HG03196 (cell line): ENCODE results near the gene SMC4.

ENCODE experiments used
- ATAC-seq: cut with Tn5 transposase; IDR thresholded peaks from one replicate; pipeline ENCODE4 v1.9.1; 2021; ENCODE audit not compliant: unreplicated experiment

Gene SMC4

DNA sequence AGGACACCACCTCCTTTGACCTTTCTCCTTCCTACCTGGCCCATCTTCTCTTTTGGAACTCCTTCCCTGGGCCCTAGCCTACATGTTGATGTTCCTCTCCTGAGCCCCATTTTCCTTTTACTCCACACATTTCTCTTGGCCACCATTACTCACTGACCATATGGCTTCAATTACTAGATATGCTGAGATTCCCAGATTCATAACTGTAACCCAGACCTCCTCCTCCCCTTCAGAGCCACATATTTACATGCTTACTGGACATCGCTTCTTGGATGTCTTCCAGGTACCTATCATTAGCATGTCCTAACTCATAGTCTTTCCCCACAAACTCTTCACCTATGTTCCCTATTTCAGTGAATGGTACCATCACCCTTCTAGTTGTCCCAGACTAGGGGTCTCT is 74.5 kb downstream of the SMC4 start:
- ATAC-seq, result no peak

DNA sequence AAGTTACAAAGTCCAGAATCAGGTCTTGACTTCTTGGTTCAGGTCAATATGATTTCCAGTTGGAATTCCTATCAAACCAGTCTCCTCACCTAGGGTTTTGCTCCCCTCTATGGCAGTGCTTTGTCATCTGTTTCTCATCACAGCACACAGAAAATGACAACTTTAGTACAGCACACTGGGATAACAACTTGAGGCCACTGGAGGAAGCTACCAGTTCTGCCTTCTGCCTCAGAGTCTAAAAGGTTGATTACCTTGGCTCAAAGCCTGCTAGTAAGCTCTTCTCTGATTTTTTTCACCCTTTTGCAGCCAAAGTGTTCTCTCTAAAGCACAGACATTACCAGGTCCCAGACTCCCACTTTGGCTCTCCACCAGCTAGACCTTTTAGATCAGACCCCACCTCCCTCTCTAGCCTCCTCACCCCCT is 75.0 kb downstream of the SMC4 start:
- ATAC-seq, result no peak

DNA sequence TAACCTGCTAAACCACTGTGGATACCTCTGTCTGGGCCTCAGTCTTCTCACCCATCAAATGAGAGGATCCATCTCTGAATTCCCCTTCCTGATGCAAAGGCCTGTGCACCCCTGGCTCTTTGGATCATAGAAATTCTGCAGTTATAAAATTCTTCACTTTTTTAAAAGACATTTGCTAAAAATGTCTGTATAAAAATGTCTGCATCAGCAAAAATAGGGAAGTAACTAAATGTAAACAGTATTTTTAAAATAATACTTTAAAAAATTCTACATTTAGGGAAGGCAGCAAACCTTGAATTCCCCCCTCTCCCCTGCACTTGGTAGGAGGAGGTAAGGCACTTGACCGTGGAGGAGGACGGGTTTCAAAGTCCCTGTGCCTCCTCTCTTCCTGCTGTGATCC is 75.7 kb downstream of the SMC4 start:
- no peak for ATAC-seq

DNA sequence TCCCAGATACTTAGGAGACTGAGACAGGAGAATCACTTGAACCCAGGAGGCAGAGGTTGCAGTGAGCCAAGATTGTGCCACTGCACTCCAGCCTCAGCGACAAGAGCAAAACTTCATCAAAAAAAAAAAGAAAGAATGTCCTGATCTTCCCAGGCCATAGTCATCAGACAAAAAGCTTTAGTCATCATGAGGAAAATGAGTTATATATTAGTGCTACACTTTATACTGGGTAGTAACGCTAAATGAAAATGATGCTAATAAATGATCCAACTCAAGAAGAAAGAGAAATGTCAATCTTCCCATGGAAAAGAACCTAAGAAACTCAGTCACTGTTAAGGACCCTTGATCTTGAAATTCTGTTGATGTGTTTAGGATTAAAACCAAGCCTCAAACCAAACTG is 76.4 kb downstream of the SMC4 start:
- ATAC-seq, result no peak

DNA sequence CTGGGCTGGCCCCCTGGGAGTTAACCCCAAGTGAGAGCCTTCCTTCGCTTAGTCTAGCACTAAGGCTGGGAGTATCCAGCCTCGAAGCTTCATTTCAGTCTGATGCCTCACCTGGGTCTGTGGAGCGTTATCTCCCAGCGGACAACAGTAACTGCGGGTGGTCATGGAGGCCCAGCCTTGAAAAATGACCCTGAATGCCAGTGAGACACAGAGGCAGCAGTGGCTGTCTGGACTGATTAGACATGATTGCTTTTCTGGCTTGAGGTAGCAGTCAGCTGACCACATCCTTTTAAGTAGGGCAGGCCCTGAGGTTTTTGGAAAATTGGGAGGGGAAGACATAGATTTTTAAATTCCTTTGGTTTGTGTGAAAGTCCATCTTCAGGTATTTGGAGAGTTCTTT is 78.3 kb downstream of the SMC4 start:
- ATAC-seq, result no peak

DNA sequence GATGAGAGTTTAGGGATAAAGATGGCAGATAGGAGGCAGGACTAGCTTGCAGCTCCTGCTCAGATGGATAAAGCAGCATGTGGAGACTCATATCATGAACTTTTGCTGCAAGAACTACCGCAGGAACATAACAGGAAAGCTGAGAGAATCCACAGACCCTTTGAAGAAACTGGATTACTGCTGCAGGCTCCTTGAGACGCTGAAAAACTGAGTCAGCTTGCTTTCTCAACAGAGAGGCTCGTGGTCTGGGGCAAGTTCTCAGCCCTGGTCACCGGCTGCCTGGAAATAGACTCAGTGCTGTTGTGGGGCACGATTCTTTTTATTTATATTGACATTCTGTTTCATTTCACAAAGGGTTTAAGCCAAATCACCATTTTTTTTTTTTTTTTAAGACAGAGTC is 78.9 kb downstream of the SMC4 start:
- no peak for ATAC-seq

DNA sequence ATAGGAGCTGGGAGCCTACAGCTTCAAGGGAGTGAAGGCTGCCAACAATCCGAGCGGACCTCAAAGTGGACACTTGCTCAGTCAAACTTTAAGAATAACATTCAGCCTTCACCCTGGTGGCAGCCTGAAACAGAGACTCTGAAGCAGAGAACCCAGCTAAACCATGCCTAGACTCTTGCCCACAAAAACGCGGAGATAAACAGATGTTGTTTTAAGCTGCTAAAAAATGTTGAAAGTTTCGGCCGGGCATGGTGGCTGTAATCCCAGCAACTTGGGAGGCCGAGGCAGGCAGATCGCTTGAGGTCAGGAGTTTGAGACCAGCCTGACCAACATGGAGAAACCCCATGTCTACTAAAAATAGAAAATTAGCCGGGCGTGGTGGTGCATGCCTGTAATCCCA is 79.9 kb downstream of the SMC4 start:
- ATAC-seq, result no peak

DNA sequence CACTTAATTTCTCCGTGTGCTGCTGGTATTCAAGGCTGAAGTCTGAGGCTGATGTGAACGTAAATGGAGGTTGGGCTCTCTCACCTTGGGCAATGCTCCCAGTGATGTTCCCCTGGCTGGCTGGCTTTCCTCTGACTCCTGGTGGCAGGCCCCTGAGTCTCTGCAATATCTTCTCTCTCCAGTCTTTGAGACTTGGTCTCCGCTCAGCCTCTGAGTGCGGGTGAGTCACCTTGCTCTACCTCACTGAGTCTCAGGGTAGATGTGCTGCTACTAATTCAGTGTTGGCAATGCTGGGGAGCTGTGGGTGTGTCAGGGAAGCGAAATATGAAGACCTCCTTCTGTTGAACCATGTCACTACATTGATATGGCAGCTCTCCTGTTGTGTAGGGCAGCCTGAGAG is 81.5 kb downstream of the SMC4 start:
- ATAC-seq, result no peak

DNA sequence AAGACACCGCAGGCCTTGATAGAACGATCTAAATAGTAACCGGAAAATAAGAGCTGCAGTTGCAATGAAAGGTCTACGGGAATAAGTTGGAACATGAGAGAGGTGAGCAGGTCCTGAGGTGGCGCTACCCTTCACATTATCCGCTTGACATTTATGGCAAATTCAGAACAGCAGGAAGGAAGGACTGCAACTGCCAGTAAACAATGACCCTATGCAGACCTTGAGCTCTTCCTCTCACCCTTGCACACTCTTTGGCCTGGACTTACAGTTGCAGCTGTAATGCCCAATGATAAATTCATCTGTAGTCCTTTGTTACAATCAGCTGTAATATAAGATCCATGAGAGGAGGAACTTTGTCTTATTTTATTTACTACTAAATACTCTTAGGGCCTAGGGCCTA is 82.4 kb downstream of the SMC4 start:
- no peak for ATAC-seq

DNA sequence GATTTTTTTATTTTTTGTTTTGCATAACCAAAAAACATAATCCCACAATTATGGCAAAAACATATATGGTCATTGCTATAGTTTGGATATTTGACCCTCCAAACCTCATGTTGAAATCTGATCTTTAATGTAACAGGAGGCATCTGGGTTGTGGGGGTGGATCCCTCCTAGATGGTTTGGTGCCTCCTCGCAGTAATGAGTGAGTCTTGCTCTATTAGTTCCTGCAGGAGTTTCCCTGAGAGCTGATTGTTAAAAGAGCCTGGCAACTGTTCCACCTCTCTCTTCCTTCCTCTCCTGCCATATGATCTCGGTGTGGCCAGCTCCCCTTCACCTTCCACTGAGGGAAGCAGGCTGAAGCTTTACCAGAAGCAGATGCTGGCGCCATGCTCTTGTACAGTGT is 83.3 kb downstream of the SMC4 start:
- ATAC-seq, result no peak
